ENCODE results near the gene NME8. TPM values are rescaled to one million over a fixed set of nuclear protein-coding genes. Genes with fewer than 3 reads are reported as not detected.

The NME8 gene
- polyA plus RNA-seq, 2 of the 4 experiments (the other 2 are of a cell fraction): not detected

DNA sequence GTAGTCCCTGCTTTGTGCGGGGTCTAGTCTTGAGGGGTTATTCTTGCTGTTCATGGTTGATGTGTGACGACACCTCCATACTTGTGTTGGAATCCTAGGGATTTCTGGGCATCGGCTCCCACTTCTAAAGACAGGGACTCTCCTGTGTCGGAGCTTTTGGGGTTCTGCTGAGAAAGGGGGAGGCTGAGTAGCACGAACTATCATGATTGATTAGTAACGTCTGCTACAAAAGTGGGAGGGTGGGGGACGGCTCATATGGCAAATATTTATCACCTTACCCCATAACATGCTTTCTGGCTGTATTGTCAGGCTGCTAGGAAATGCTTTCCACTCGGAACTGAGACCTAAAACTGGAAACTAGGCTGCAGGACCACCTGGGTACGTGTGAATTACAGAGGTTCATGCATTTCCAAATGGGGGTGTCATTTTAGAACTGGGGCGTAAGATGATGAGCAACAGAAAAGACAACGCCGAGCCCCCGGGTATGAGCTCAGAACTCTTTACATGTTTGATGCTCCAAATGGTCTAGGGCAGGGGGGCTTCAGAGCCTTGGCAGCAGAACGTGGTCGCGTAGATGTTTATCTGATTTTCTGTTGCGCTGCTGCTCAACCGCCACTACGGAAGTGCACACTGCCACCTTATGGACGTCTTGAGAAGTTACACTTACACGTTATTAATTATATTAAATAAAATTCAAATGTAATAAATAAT is 15.1 kb upstream of the NME8 start:
- FAIRE-seq (no peak), ATAC-seq (peak; percentile 39 to 67; a peak in 4 of 6 replicates)
- CTCF ChIA-PET: interaction anchor here (0.6 to 2.8 kb wide), 28 partner anchors 8 to 865 kb away, joined by 3 to 18 read pairs (median 4); no protein-coding TSS in a partner anchor

DNA sequence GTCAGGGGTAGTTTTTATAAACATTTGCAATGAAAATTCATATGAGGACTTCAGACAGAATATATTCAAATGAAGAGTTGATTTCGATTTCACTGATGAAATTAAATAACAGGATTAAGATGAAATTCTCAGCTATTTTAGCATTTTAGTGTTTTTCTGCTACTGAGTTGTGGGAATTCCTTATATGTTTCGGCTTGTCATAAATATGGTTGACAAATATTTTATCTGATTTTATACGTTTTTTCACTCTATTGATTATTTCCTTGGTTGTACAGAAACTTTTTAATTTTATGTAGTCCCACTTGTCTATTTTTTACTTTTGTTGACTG is 14.6 kb upstream of the NME8 start:
- no peak overlapping the region for H3K4me3 ChIP-seq
- 26% methylated on average over 3 of the region's 3 CpGs for WGBS (ENCODE audit: missing lambda C conversion rate)
- no peak for ATAC-seq
- H3K4me2 ChIP-seq: peak overlapping the region; percentile 75; the same call in 2 of the 3 replicates
- POLR2A ChIA-PET: no interaction called here
- no peak overlapping the region for H3K27ac ChIP-seq
- H3K9me3 ChIP-seq: 0 out of 3 replicates have a peak, but pooled peaks cover 4% of the 10 kb centered on the region
- TF ChIP-seq E2F6 (IDR thresholded peaks at IDR 0.05; ENCODE audit: borderline replicate concordance, low read depth) (no peak), RAD21 (conservative IDR thresholded peaks at IDR 0.05 in 1 of 2, IDR thresholded peaks at IDR 0.05 in 1 of 2) (peak in 1 of 2 experiments; percentile 8; a peak in 1 of 5 replicates)
- CTCF ChIA-PET: interaction anchor here (0.6 to 2.8 kb wide), 26 partner anchors 9 to 866 kb away, joined by 3 to 18 read pairs (median 4); no protein-coding TSS in a partner anchor
- no peak for DNase-seq (ENCODE audit: low read depth in 1 of 2, low spot score in 1 of 2)
- peaks cover 10% of the 10 kb centered on the region; the same call in 1 of the 3 replicates for H3K4me1 ChIP-seq
- FAIRE-seq: no peak

More for the DNA sequence above, 15.1 kb upstream of the NME8 start:
- POLR2A ChIA-PET: no interaction called here
- 30% methylated on average over 21 of the region's 21 CpGs for WGBS (ENCODE audit: missing lambda C conversion rate)
- Histone ChIP-seq H3K4me1 (peaks cover 10% of the 10 kb centered on the region; the same call in 1 of the 3 replicates), H3K4me2 (peak overlapping the region; percentile 75), H3K4me3 (peak overlapping the region; percentile 31), H3K27ac (peak overlapping the region; percentile 63 to 82), H3K9me3 (0 out of 3 replicates have a peak, but pooled peaks cover 4% of the 10 kb centered on the region)
- DNase-seq (ENCODE audit: low read depth in 1 of 2, low spot score in 1 of 2): peak; percentile 49 to 73
- TF ChIP-seq SMC3 (IDR thresholded peaks at IDR 0.05) (peak; percentile 80), CTCF (IDR thresholded peaks at IDR 0.05) (peak; percentile 85), RAD21 (conservative IDR thresholded peaks at IDR 0.05 in 1 of 2, IDR thresholded peaks at IDR 0.05 in 1 of 2) (peak; percentile 78 to 84), HOXA7 (CRISPR knock-in tag; IDR thresholded peaks at IDR 0.05) (no peak), GATA3 (IDR thresholded peaks at IDR 0.05; ENCODE audit: borderline replicate concordance) (peak; percentile 37; the same call in 1 of the 2 replicates), NPAS2 (CRISPR knock-in tag; IDR thresholded peaks at IDR 0.05; ENCODE audit: borderline replicate concordance) (no peak)

DNA sequence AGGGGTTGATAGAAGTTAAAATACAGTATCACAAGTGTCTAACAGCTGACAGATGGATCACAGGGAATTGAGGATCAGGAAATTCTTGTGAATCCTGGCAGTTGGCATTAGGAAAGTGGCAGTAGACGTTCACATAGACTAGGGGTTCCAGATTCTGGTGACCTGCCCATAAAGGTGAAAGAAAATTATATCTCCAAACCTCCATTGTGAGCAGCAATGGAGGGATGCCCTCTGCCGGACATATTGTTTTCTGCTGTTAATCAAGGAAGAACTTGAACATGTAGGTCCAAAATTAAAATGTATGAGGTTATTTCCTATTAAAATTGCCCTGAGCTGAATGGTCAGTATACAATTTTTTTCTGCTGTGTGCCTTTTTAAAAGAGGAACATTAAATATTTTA is 5.1 kb downstream of the NME8 start:
- ChIA-PET POLR2A (no interaction called here), CTCF (interaction anchor here (0.6 to 1.9 kb wide), 8 partner anchors 9 to 1609 kb away, joined by 3 to 14 read pairs (median 3); no protein-coding TSS in a partner anchor)
- Histone ChIP-seq H3K9me3 (no peaks in the 10 kb centered on the region), H3K27ac (no peak overlapping the region), H3K4me1 (no peaks in the 10 kb centered on the region), H3K4me2 (no peak overlapping the region), H3K4me3 (no peak overlapping the region)
- TF ChIP-seq SMC3 (IDR thresholded peaks at IDR 0.05) (peak; percentile 67), CTCF (IDR thresholded peaks at IDR 0.05) (peak; percentile 64), GATA3 (IDR thresholded peaks at IDR 0.05; ENCODE audit: borderline replicate concordance) (no peak), RAD21 (conservative IDR thresholded peaks at IDR 0.05 in 1 of 2, IDR thresholded peaks at IDR 0.05 in 1 of 2) (peak; percentile 62)
- ATAC-seq: 0 out of 6 replicates have a peak, but pooled peaks of 1 of the 2 experiments have one; percentile 40
- DNase-seq (ENCODE audit: low read depth in 1 of 2, low spot score in 1 of 2): peak; percentile 16 to 44
- 2% methylated on average over 2 of the region's 2 CpGs for WGBS (ENCODE audit: missing lambda C conversion rate)
- FAIRE-seq: no peak

GRCh38 chr7:37882086-37882485 is 33.7 kb downstream of the NME8 start:
- DNase-seq (ENCODE audit: low read depth in 1 of 2, low spot score in 1 of 2) (no peak), ATAC-seq (no peak), FAIRE-seq (no peak)
- ChIA-PET POLR2A (no interaction called here), CTCF (no interaction called here)
- H3K4me3 ChIP-seq: no peak overlapping the region
- no peaks in the 10 kb centered on the region for H3K9me3 ChIP-seq
- H3K4me1 ChIP-seq: peaks cover 21% of the 10 kb centered on the region
- H3K4me2 ChIP-seq: no peak overlapping the region
- TF ChIP-seq CEBPB (IDR thresholded peaks at IDR 0.05) (no peak), HEYL (CRISPR knock-in tag; IDR thresholded peaks at IDR 0.05) (no peak)
- H3K27ac ChIP-seq: no peak overlapping the region
- WGBS (ENCODE audit: missing lambda C conversion rate): 80% methylated on average over 6 of the region's 6 CpGs
